ENCODE measurements around the gene CFAP100.

CFAP100 gene

GRCh38 chr3:126365351-126366277 lies 29.1 kb upstream of the CFAP100 start:
- ATAC-seq (no peak), DNase-seq (ENCODE audit: low spot score in 2 of 2) (no peak)
- no peaks in the 10 kb centered on the region for H3K4me1 Mint-ChIP-seq
- H3K4me3 Mint-ChIP-seq = no peak overlapping the region
- H3K9me3 Mint-ChIP-seq = no peaks in the 10 kb centered on the region
- H3K27ac Mint-ChIP-seq = no peak overlapping the region
- H3K36me3 Mint-ChIP-seq = no peaks in the 10 kb centered on the region

- DNase-seq (ENCODE audit: low spot score in 2 of 2) = no peak
- Mint-ChIP-seq H3K9me3 (no peaks in the 10 kb centered on the region), H3K4me3 (no peak overlapping the region), H3K27ac (no peak overlapping the region), H3K36me3 (no peaks in the 10 kb centered on the region), H3K4me1 (no peaks in the 10 kb centered on the region)
- ATAC-seq = no peak
Measured at GRCh38 chr3:126367316-126367805, 27.3 kb upstream of the CFAP100 start.

- Mint-ChIP-seq H3K9me3 (no peaks in the 10 kb centered on the region), H3K36me3 (no peaks in the 10 kb centered on the region), H3K4me1 (no peaks in the 10 kb centered on the region), H3K4me3 (no peak overlapping the region), H3K27ac (no peak overlapping the region)
- ATAC-seq (no peak), DNase-seq (ENCODE audit: low spot score in 2 of 2) (no peak)
Measured at GRCh38 chr3:126369490-126369889, 25.2 kb upstream of the CFAP100 start.

- Mint-ChIP-seq H3K4me3 (no peak overlapping the region), H3K4me1 (no peaks in the 10 kb centered on the region), H3K9me3 (no peaks in the 10 kb centered on the region), H3K36me3 (no peaks in the 10 kb centered on the region), H3K27ac (no peak overlapping the region)
- ATAC-seq (no peak), DNase-seq (ENCODE audit: low spot score in 2 of 2) (no peak)
Measured at GRCh38 chr3:126370055-126370454, 24.7 kb upstream of the CFAP100 start.

GRCh38 chr3:126370606-126371005 lies 24.1 kb upstream of the CFAP100 start:
- ATAC-seq = no peak
- Mint-ChIP-seq H3K4me3 (no peak overlapping the region), H3K9me3 (no peaks in the 10 kb centered on the region), H3K27ac (no peak overlapping the region), H3K4me1 (no peaks in the 10 kb centered on the region), H3K36me3 (no peaks in the 10 kb centered on the region)
- DNase-seq (ENCODE audit: low spot score in 2 of 2) = no peak

GRCh38 chr3:126371096-126371705 lies 23.5 kb upstream of the CFAP100 start:
- Mint-ChIP-seq H3K27ac (no peak overlapping the region), H3K4me1 (no peaks in the 10 kb centered on the region), H3K4me3 (no peak overlapping the region), H3K9me3 (no peaks in the 10 kb centered on the region), H3K36me3 (no peaks in the 10 kb centered on the region)
- DNase-seq (ENCODE audit: low spot score in 2 of 2) = no peak
- ATAC-seq = no peak

- H3K4me1 Mint-ChIP-seq = no peaks in the 10 kb centered on the region
- no peaks in the 10 kb centered on the region for H3K36me3 Mint-ChIP-seq
- no peak overlapping the region for H3K27ac Mint-ChIP-seq
Measured at GRCh38 chr3:126372413-126373145, 22.1 kb upstream of the CFAP100 start.

GRCh38 chr3:126373146-126373613 lies 21.5 kb upstream of the CFAP100 start:
- Mint-ChIP-seq H3K4me1 (no peaks in the 10 kb centered on the region), H3K27ac (no peak overlapping the region), H3K4me3 (no peak overlapping the region), H3K36me3 (no peaks in the 10 kb centered on the region), H3K9me3 (no peaks in the 10 kb centered on the region)
- DNase-seq (ENCODE audit: low spot score in 2 of 2) (no peak), ATAC-seq (no peak)

More at GRCh38 chr3:126372413-126373145, 22.1 kb upstream of the CFAP100 start:
- H3K4me3 Mint-ChIP-seq = no peak overlapping the region
- no peaks in the 10 kb centered on the region for H3K9me3 Mint-ChIP-seq
- DNase-seq (ENCODE audit: low spot score in 2 of 2) (no peak), ATAC-seq (no peak)

- Mint-ChIP-seq H3K36me3 (no peaks in the 10 kb centered on the region), H3K9me3 (no peaks in the 10 kb centered on the region), H3K4me3 (no peak overlapping the region), H3K27ac (no peak overlapping the region), H3K4me1 (no peaks in the 10 kb centered on the region)
- DNase-seq (ENCODE audit: low spot score in 2 of 2) (no peak), ATAC-seq (no peak)
Measured at GRCh38 chr3:126373682-126374601, 20.8 kb upstream of the CFAP100 start.

GRCh38 chr3:126375835-126376331 lies 18.8 kb upstream of the CFAP100 start:
- DNase-seq (ENCODE audit: low spot score in 2 of 2) (no peak), ATAC-seq (no peak)
- Mint-ChIP-seq H3K4me1 (no peaks in the 10 kb centered on the region), H3K27ac (no peak overlapping the region), H3K4me3 (no peak overlapping the region), H3K9me3 (no peaks in the 10 kb centered on the region), H3K36me3 (no peaks in the 10 kb centered on the region)

- no peak for DNase-seq (ENCODE audit: low spot score in 2 of 2)
- Mint-ChIP-seq H3K4me3 (no peak overlapping the region), H3K36me3 (no peaks in the 10 kb centered on the region), H3K9me3 (no peaks in the 10 kb centered on the region), H3K27ac (no peak overlapping the region), H3K4me1 (no peaks in the 10 kb centered on the region)
- no peak for ATAC-seq
Measured at GRCh38 chr3:126376444-126376843, 18.3 kb upstream of the CFAP100 start.

- no peak for ATAC-seq
- Mint-ChIP-seq H3K27ac (no peak overlapping the region), H3K36me3 (no peaks in the 10 kb centered on the region), H3K4me3 (no peak overlapping the region), H3K4me1 (no peaks in the 10 kb centered on the region), H3K9me3 (no peaks in the 10 kb centered on the region)
- no peak for DNase-seq (ENCODE audit: low spot score in 2 of 2)
Measured at GRCh38 chr3:126377211-126377610, 17.5 kb upstream of the CFAP100 start.

- no peak overlapping the region for H3K27ac Mint-ChIP-seq
- no peaks in the 10 kb centered on the region for H3K4me1 Mint-ChIP-seq
- ATAC-seq (no peak), DNase-seq (ENCODE audit: low spot score in 2 of 2) (no peak)
- H3K9me3 Mint-ChIP-seq = no peaks in the 10 kb centered on the region
- no peak overlapping the region for H3K4me3 Mint-ChIP-seq
- H3K36me3 Mint-ChIP-seq = no peaks in the 10 kb centered on the region
Measured at GRCh38 chr3:126378341-126378751, 16.4 kb upstream of the CFAP100 start.

- Mint-ChIP-seq H3K36me3 (no peaks in the 10 kb centered on the region), H3K4me3 (no peak overlapping the region), H3K4me1 (no peaks in the 10 kb centered on the region), H3K9me3 (no peaks in the 10 kb centered on the region), H3K27ac (no peak overlapping the region)
- ATAC-seq (no peak), DNase-seq (ENCODE audit: low spot score in 2 of 2) (no peak)
Measured at GRCh38 chr3:126380011-126380768, 14.5 kb upstream of the CFAP100 start.
